ENCODE data around the gene GLI1.

GRCh38 chr12:57456145-57456700, 3.4 kb upstream of the GLI1 start:
- TF ChIP-seq CTCF (IDR thresholded peaks at IDR 0.05 in 2 of 3, conservative IDR thresholded peaks at IDR 0.05 in 1 of 3; ENCODE audit: borderline replicate concordance in 1 of 3, insufficient read depth in 1 of 3, low read depth in 2 of 3, low read length in 2 of 3) = peak in 2 of 3 experiments; percentile 79 to 80; a peak in 4 of 6 replicates
- TF ChIP-seq RAD21 (IDR thresholded peaks at IDR 0.05; ENCODE audit: low read depth) = no peak
- TF ChIP-seq, protein P1, sequence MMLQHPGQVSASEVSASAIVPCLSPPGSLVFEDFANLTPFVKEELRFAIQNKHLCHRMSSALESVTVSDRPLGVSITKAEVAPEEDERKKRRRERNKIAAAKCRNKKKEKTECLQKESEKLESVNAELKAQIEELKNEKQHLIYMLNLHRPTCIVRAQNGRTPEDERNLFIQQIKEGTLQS (IDR thresholded peaks at IDR 0.05) = no peak
- TF ChIP-seq YY1 (IDR thresholded peaks at IDR 0.05; ENCODE audit: extremely low read depth, insufficient replicate concordance, low read depth, low read length) = no peak
- no peak for TF ChIP-seq POLR2A (IDR thresholded peaks at IDR 0.05; ENCODE audit: borderline replicate concordance, extremely low read depth, insufficient read depth, insufficient read length)
- TF ChIP-seq, protein P2, sequence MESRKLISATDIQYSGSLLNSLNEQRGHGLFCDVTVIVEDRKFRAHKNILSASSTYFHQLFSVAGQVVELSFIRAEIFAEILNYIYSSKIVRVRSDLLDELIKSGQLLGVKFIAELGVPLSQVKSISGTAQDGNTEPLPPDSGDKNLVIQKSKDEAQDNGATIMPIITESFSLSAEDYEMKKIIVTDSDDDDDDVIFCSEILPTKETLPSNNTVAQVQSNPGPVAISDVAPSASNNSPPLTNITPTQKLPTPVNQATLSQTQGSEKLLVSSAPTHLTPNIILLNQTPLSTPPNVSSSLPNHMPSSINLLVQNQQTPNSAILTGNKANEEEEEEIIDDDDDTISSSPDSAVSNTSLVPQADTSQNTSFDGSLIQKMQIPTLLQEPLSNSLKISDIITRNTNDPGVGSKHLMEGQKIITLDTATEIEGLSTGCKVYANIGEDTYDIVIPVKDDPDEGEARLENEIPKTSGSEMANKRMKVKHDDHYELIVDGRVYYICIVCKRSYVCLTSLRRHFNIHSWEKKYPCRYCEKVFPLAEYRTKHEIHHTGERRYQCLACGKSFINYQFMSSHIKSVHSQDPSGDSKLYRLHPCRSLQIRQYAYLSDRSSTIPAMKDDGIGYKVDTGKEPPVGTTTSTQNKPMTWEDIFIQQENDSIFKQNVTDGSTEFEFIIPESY (IDR thresholded peaks at IDR 0.05; ENCODE audit: extremely low read depth, insufficient replicate concordance, low read length) = no peak
- no peak for TF ChIP-seq EZH2phosphoT487 (IDR thresholded peaks at IDR 0.05; ENCODE audit: borderline replicate concordance)
- TF ChIP-seq EZH2 (IDR thresholded peaks at IDR 0.05) = no peak
- TF ChIP-seq TCF7L2 (IDR thresholded peaks at IDR 0.05; ENCODE audit: borderline replicate concordance, extremely low read depth, insufficient read depth, insufficient read length) = no peak

Data from HCT116 (cell line).